ENCODE results near the gene LAD1. TPM values are rescaled to one million over a fixed set of nuclear protein-coding genes. Genes with fewer than 3 reads are reported as not detected.

The LAD1 gene
- total and polyA plus RNA-seq, 2 of the 4 experiments (the other 2 are of a cell fraction), result under 0.01 to 0.07 TPM

Other genes with a start within 250 kb of the LAD1 start
- 62.8 and 76.7 TPM in 2 replicates for gene TMEM9, start 244.8 kb downstream of the LAD1 start, total RNA-seq (2012; rRNA removed)
- 97.0 and 107 TPM in 2 replicates for gene TMEM9, start 244.8 kb downstream of the LAD1 start, polyA plus RNA-seq (2012; rRNA removed)
- not detected in 2 replicates for gene IGFN1, start 208.5 kb downstream of the LAD1 start, total RNA-seq (2012; rRNA removed)
- 0.04 and 0.05 TPM in 2 replicates for gene IGFN1, start 208.5 kb downstream of the LAD1 start, polyA plus RNA-seq (2012; rRNA removed)
- gene PKP1, start 115.8 kb downstream of the LAD1 start, total RNA-seq (2012; rRNA removed), result under 0.01 and 0.18 TPM in 2 replicates
- gene PKP1, start 115.8 kb downstream of the LAD1 start, polyA plus RNA-seq (2012; rRNA removed), result 0.16 and 0.36 TPM in 2 replicates
- gene TNNT2, start 21.6 kb downstream of the LAD1 start, total RNA-seq (2012; rRNA removed), result 0.18 and 0.56 TPM in 2 replicates
- 1.2 TPM in 2 replicates for gene TNNT2, start 21.6 kb downstream of the LAD1 start, polyA plus RNA-seq (2012; rRNA removed)
- gene TNNI1, start 22.4 kb upstream of the LAD1 start, total RNA-seq (2012; rRNA removed), result not detected in 2 replicates
- not detected in 2 replicates for gene TNNI1, start 22.4 kb upstream of the LAD1 start, polyA plus RNA-seq (2012; rRNA removed)
- gene PHLDA3, start 69.9 kb upstream of the LAD1 start, total RNA-seq (2012; rRNA removed), result 41.6 and 44.2 TPM in 2 replicates
- gene PHLDA3, start 69.9 kb upstream of the LAD1 start, polyA plus RNA-seq (2012; rRNA removed), result 102 and 122 TPM in 2 replicates
- gene CSRP1, start 107.8 kb upstream of the LAD1 start, total RNA-seq (2012; rRNA removed), result 1,498 and 1,861 TPM in 2 replicates
- 948 and 1,037 TPM in 2 replicates for gene CSRP1, start 107.8 kb upstream of the LAD1 start, polyA plus RNA-seq (2012; rRNA removed)
- gene NAV1, start 139.8 kb upstream of the LAD1 start, total RNA-seq (2012; rRNA removed), result 14.0 and 14.4 TPM in 2 replicates
- 23.1 and 23.6 TPM in 2 replicates for gene NAV1, start 139.8 kb upstream of the LAD1 start, polyA plus RNA-seq (2012; rRNA removed)